HFFc6 (cell line): Measurements from ENCODE around the gene C8A. TPM values are rescaled to one million over a fixed set of nuclear protein-coding genes. Genes with fewer than 3 reads are reported as not detected.

Source experiments
- DNase-seq: peaks from one replicate; pipeline ENCODE4 v3.0.0-alpha.2; 2018
- H3K27ac Mint-ChIP-seq: 2 replicates; pipeline ENCODE4 v1.8.0; 2020; ENCODE audit warnings: mild to moderate bottlenecking, mixed read lengths
- H3K27me3 Mint-ChIP-seq: 2 replicates; pipeline ENCODE4 v1.8.0; 2021; ENCODE audit warnings: mild to moderate bottlenecking, moderate library complexity, mixed read lengths; ENCODE audit not compliant: insufficient read depth
- H3K36me3 Mint-ChIP-seq: 2 replicates; pipeline ENCODE4 v1.8.0; 2021; ENCODE audit warnings: low read depth, mixed read lengths
- H3K4me1 Mint-ChIP-seq: 2 replicates; pipeline ENCODE4 v1.8.0; 2020; ENCODE audit warnings: low read depth, mixed read lengths
- H3K4me3 Mint-ChIP-seq: 2 replicates; pipeline ENCODE4 v1.8.0; 2020; ENCODE audit warnings: mild to moderate bottlenecking, moderate library complexity, mixed read lengths
- H3K9me3 Mint-ChIP-seq: 2 replicates; pipeline ENCODE4 v1.8.0; 2020; ENCODE audit warnings: mild to moderate bottlenecking, mixed read lengths
- CTCF ChIP-seq: fragments of 200-600 bp; sonication (generic); IDR thresholded peaks from 2 replicates; pipeline ENCODE4 v1.5.0; 2021; ENCODE audit warnings: antibody characterized with exemption, mild to moderate bottlenecking
- total RNA-seq, 6 experiments: library from RNA; stranded (reverse); fragmentation: NEBNext Ultra II Directional; extraction: Animal tissue kit (Norgen Biotek cat#: 25700); gene quantifications; 2 replicates in 1 of 6; 3 replicates in 5 of 6; pipeline ENCODE4 v1.2.3, GENCODE V29; 2021

Gene C8A
- total RNA-seq, 6 experiments from 2014 or later, result not detected

- Mint-ChIP-seq H3K27me3 (no peaks in the 10 kb centered on the region), H3K36me3 (no peaks in the 10 kb centered on the region), H3K4me1 (peaks cover 71% of the 10 kb centered on the region), H3K9me3 (no peaks in the 10 kb centered on the region), H3K27ac (peak overlapping the region; percentile 98), H3K4me3 (peak overlapping the region; percentile 0; the same call in 1 of the 2 replicates)
- no peak for DNase-seq
- TF ChIP-seq CTCF, result no peak
These were observed 12.9 kb downstream of the C8A start for GRCh38 chr1:56867491-56867890.

GRCh38 chr1:56868761-56869160 lies 14.2 kb downstream of the C8A start:
- Mint-ChIP-seq H3K4me3 (0 out of 2 replicates have a peak overlapping the region, but pooled peaks have one; percentile 38), H3K27me3 (no peaks in the 10 kb centered on the region), H3K9me3 (no peaks in the 10 kb centered on the region), H3K4me1 (peaks cover 83% of the 10 kb centered on the region), H3K36me3 (no peaks in the 10 kb centered on the region), H3K27ac (peak overlapping the region; percentile 98; the same call in 1 of the 2 replicates)
- no peak for DNase-seq
- TF ChIP-seq CTCF, result no peak

- Mint-ChIP-seq H3K4me3 (no peak overlapping the region; the same call in 1 of the 2 replicates), H3K4me1 (peaks cover 59% of the 10 kb centered on the region), H3K27ac (peak overlapping the region; percentile 47), H3K9me3 (no peaks in the 10 kb centered on the region), H3K36me3 (no peaks in the 10 kb centered on the region), H3K27me3 (no peaks in the 10 kb centered on the region)
- peak; percentile 18 for DNase-seq
- no peak for TF ChIP-seq CTCF
These were observed 18.0 kb downstream of the C8A start for GRCh38 chr1:56872597-56872996.

- no peak overlapping the region for H3K4me3 Mint-ChIP-seq
- no peak for TF ChIP-seq CTCF
These were observed 18.6 kb downstream of the C8A start for GRCh38 chr1:56873213-56873612.

GRCh38 chr1:56874689-56875088 lies 20.1 kb downstream of the C8A start:
- Mint-ChIP-seq H3K9me3 (no peaks in the 10 kb centered on the region), H3K27ac (no peak overlapping the region), H3K4me3 (no peak overlapping the region), H3K27me3 (no peaks in the 10 kb centered on the region), H3K36me3 (no peaks in the 10 kb centered on the region), H3K4me1 (peaks cover 48% of the 10 kb centered on the region)
- TF ChIP-seq CTCF, result no peak
- no peak for DNase-seq

More at GRCh38 chr1:56873213-56873612, 18.6 kb downstream of the C8A start:
- Mint-ChIP-seq H3K4me1 (peaks cover 59% of the 10 kb centered on the region), H3K27ac (peak overlapping the region; percentile 47), H3K9me3 (no peaks in the 10 kb centered on the region), H3K27me3 (no peaks in the 10 kb centered on the region), H3K36me3 (no peaks in the 10 kb centered on the region)
- DNase-seq, result no peak

- Mint-ChIP-seq H3K4me1 (peaks cover 25% of the 10 kb centered on the region), H3K36me3 (no peaks in the 10 kb centered on the region)
- no peak for TF ChIP-seq CTCF
These were observed 23.4 kb downstream of the C8A start for GRCh38 chr1:56877973-56878372.

More at GRCh38 chr1:56877973-56878372, 23.4 kb downstream of the C8A start:
- H3K27me3 Mint-ChIP-seq, result 0 out of 2 replicates have a peak, but pooled peaks cover 1% of the 10 kb centered on the region
- DNase-seq, result peak; percentile 3
- peak overlapping the region; percentile 22; the same call in 1 of the 2 replicates for H3K27ac Mint-ChIP-seq
- no peak overlapping the region for H3K4me3 Mint-ChIP-seq
- H3K9me3 Mint-ChIP-seq, result no peaks in the 10 kb centered on the region
